Pulmonary artery endothelial cell (primary cell): ENCODE measurements around the gene CGNL1. TPM values are rescaled to one million over a fixed set of nuclear protein-coding genes. Genes with fewer than 3 reads are reported as not detected.

Experiments
- DNase-seq: peaks from one replicate; pipeline ENCODE4 v3.0.0-alpha.2; 2011; ENCODE audit warnings: low read depth, low spot score
- total RNA-seq: library from RNA; depleted of rRNA; stranded (reverse); fragments of >200 nt; gene quantifications from 2 replicates; pipeline ENCODE4 v1.2.3, GENCODE V29; 2014

The CGNL1 gene
- total RNA-seq, 1 donor from 2014 or later, result 43.8 TPM

DNA sequence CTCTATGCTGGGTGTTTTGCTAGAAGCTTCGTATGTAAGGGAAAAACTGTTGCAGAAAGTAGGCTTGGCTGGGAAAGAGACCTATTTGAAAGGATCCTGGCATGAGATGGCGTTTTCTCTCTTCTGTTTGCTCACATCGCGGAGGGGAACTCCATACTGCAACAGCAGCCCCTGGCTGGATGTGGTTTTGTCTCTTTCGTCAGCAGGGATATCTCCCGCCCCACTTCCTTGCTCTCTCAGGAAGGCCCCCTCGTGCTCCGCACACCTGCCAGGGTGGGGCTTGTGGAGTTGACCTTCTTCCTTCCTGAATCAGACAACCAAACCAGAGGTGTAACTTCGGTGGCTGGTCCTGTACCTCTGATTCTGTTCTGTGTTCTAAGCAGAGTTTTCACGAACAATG is 189.0 kb downstream of the CGNL1 start:
- DNase-seq, result no peak

DNA sequence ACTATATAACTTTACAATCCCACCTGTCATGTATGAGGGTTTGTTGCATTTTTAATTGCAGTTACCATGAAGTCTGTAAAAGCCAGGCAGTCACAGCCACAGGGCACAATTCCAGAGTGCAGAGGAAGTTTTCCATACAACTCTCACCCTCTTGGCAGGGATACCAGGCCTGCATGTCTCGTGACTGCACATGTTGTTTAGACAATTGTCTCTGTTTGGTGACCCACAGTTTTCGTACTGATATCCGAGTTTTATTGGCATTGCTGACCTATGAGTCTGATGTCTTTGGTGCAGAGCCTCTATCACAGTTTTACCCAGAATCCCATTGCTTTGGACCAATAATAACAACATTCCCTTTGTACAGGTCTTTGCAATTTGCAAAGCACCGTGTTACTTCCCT is 190.5 kb downstream of the CGNL1 start:
- no peak for DNase-seq

DNA sequence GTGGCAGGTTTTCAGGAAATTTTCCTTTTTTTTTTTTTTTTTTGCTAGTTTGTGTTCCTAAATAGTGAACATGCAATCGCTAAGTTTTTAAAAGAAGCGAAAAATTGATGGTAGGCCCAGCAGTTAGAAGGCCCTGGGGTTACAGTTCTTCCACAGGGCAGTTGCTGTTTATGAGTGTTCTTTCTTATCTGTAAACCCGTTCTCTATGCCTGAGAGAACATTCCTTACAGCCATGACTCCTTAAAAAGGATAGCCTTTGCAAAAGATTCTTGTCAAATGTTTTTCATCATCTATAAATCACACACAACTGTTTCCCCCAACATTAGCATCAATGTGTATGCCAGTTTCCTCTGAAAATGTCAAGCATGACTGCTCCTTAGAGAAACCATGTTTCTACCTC is 191.6 kb downstream of the CGNL1 start:
- no peak for DNase-seq

DNA sequence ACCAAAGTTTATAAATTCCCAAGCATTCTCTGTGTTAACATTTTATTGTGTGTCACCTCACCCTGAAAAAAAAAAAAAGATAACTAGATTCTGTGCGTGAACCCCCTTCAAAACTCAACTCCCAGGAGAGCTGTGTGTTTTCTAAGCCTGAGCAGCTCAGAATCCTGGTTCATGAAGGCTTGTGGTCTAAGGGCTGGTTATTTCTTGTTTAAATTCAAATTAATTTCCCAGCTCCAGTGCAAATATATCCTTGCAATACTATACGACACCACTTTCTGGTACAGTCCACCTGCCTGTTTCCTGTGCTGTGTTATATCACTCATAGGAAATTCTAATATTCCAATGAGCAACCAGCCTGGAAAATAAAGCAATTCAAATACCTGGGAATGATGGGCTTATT is 192.0 kb downstream of the CGNL1 start:
- no peak for DNase-seq

GRCh38 chr15:57570340-57570739 is 194.0 kb downstream of the CGNL1 start:
- no peak for DNase-seq

DNA sequence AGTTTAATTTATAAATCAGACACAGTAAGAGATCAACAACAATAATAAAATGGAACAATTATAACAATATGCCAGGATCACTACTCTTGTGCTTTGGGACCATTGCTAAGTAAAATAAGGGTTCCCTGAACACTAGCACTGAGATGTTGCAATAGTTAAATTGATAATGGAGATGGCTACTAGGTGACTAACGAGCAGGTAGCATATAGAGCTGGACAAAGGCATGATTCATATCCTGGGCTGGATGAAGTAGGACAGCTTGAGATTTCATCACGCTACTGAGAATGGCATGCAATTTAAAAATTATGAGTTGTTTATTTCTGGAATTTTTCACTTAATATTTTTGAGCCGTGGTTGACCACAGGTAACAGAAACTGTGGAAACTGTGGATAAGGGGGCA is 194.7 kb downstream of the CGNL1 start:
- DNase-seq, result no peak

DNA sequence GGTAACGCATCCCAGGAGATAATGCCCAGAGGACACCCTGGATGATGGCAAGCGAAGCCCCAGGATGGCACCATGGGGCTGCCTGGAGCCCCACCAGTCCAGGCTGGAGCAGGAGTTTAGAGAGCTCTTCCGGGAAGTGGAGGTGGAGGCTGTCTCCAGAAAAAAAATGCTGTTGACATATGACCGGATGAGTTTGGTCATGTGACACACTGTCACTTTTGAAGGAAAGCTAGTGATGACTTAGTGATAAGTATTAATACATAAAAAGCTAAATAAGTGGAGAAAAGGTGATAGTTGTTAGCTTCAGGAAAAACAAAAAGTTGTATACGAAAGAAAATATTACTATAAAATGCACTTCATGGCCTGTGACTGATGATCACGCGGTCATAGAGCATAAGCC is 195.4 kb downstream of the CGNL1 start:
- no peak for DNase-seq

DNA sequence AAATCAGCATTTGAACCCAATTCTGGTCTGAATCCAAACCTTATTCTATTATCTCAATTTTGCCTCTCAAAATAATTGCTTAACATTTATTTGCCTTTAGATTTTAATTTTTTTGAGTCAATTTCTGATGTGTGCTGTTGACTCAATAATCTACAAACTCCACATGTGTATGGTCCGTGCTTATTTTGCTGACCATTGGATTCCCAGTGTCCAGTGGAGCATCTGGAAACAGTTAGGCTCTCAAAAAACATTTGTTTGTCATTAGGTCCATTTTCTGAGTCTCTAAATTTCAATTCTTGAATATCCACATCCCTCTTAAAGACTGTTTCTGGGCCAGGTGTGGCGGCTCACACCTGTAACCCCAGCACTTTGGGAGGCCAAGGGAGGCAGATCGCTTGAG is 196.2 kb downstream of the CGNL1 start:
- DNase-seq, result no peak

DNA sequence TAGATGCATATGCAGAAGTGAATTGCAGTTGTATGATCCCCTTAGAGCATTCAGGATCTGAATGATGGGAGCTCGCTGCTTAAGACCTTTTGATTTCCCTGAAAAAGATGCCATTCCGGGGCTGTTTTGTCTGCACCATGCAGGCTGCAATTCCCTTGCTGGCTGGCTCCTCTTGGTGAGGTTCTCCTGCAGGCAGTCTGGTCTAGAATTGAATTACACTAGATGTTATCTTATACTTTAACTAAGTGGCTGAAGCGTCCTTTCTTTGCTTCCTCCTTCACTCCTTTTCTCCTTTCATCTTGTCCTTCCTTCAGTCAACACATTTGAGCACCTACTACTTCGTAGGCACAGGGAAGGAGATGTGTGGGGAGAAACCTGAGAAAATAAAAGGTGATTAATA is 196.8 kb downstream of the CGNL1 start:
- no peak for DNase-seq

GRCh38 chr15:57575363-57575762 is 199.1 kb downstream of the CGNL1 start:
- no peak for DNase-seq

GRCh38 chr15:57578288-57578900 is 202.1 kb downstream of the CGNL1 start:
- peak; percentile 84 for DNase-seq

- no peak for DNase-seq
Observed at GRCh38 chr15:57580428-57580827, 204.1 kb downstream of the CGNL1 start.

- DNase-seq, result no peak
Observed at GRCh38 chr15:57580866-57581265, 204.6 kb downstream of the CGNL1 start.

DNA sequence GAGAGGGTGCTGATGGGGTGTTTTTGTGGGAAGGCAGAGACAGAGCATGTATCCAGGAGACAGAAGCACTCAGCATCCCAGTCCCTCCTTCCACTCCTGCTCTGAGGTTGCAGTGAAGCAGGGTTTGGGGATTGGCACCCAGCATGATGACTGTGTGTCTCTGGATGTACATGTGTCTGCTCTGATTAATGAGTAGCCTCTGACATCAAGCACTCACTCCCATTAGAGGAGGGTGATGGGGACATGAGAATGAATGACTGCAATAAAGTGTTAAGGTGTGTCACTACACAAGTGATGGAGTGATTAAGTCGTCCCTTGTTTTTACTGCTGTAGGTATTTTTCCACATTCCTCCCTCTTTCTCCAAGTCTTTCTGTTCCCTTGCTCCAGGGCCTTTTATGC is 205.8 kb downstream of the CGNL1 start:
- DNase-seq, result no peak

GRCh38 chr15:57583282-57583681 is 207.0 kb downstream of the CGNL1 start:
- no peak for DNase-seq

- no peak for DNase-seq
Observed at GRCh38 chr15:57583720-57584119, 207.4 kb downstream of the CGNL1 start.

GRCh38 chr15:57586661-57587424 is 210.5 kb downstream of the CGNL1 start:
- DNase-seq, result no peak

GRCh38 chr15:57589281-57589680 is 213.0 kb downstream of the CGNL1 start:
- no peak for DNase-seq

- no peak for DNase-seq
Observed at GRCh38 chr15:57589754-57590153, 213.4 kb downstream of the CGNL1 start.

- no peak for DNase-seq
Observed at GRCh38 chr15:57591237-57591821, 215.0 kb downstream of the CGNL1 start.

DNA sequence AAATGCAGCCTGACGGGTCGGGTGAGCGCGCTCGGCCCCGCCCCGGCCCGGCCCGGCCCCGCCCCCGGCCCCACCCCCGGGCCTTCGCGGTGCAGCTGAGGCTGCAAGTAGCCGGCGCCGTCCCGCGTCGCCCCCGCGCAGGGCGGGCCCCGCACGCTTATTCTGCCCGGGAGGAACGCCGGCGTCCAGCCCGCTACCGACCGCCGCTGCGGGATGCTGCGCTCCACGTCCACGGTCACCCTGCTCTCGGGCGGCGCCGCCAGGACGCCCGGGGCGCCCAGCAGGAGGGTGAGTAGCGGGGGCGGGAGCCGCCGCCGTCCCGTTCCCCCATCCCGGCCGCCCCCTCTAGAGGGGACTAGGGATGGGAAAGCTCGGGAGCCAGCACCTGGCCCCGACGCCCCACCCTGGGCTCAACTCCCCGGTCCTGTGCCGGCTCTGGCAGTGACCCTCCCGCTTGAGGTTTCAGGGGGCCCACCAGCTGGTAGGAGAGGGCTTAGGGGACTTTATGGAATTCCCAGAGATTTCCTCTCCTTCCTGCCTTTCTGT is 215.6 kb downstream of the CGNL1 start, which contains the start of gene MYZAP:
MYZAP (plus strand) TSS at position 83 of the 546 bp plus-strand sequence; CDS start at position 214, 131 bp downstream.
- DNase-seq, result no peak

DNA sequence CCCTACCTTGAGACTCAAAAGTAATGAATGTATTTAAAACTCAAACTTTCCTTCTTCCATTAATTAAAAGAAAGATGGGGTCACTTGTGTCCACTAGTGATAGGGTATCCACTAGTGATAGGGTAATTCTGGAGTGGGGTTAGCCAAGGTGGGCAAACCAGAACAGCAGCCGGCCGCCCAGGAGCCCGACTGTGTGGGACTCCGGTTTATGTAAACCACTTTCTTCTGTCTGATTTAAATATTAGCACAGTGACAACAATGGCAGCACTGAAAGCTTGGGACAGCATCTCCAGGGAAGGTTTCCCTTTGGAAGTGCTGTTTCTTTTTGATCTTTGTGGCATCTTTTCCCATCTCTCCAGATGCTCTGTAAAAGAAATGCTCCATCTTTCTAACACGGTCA is 216.1 kb downstream of the CGNL1 start:
- DNase-seq, result no peak
